GM19467 (cell line): ENCODE results near the gene EIF4A2.

ENCODE experiments used
- ATAC-seq: cut with Tn5 transposase; IDR thresholded peaks from one replicate; pipeline ENCODE4 v1.9.1; 2021; ENCODE audit warnings: mild to moderate bottlenecking, moderate library complexity; ENCODE audit not compliant: unreplicated experiment

EIF4A2 gene

DNA sequence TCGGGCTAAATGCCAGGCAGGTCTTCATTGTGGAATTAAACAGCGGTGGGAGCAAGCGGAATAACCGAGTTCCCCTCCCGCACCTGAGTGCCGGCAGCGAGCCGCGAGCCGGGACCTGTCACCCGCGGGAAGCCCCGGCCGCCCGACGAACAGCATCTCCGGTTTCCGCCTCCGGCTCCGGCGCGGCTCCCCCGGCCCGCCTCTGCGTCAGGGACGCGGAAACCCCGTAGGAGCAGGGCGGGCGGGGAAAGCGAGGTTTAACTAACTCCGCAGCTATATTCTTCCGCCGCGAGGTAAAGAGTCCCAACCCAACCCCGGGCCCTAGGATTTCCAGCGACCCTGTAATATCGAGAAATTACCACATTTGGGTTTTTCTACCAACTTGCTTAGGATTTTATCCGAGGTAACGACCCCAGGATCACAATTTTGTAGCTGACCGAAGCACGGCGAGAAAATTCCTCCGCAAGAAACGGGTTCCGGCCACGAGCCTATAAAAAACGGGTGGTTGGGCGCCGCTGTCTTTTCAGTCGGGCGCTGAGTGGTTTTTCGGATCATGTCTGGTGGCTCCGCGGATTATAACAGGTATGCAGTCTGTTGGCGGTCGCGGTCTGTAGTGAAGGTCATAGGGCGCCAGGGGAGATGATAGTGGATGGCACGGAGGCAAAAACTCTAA is at the start of gene EIF4A2:
Gene EIF4A2 (plus strand): TSS at position 520 of the 673 bp plus-strand sequence. CDS start 34 bp downstream, at position 554.
- ATAC-seq, result peak; percentile 50

DNA sequence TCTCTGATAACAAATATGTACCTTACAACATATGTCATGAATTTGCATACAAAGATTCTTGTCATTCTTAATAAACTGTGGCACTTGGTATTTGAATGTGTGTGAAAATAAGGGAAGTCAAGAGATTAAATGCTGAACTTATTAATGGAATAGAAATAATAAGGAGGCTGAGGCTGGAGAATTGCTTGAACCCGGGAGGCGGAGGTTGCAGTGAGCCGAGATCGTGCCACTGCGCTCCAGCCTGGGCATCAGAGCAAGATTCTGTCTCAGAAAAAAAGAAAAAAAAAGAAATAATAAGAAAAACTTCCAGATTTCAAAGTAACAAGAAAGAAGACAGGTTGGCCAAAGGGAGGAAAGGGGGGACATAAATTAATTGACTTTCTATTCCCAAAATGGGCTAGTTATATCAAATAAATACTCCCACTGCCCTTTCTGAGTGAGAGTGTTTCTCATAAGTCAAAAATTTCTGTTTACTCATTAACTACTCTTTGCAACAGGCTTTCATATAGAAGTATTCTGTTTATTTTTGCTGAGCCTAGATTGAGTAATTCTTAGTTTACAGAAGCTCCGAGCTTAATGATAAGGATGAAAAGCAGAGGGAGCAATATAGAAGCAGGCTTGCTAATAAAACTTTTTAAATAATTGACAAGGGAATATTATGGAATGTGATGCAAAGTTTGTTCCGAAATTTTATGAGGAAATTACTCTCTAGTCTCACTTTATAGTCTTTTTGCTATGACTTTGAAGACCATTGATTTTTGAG is 40.6 kb upstream of the EIF4A2 start:
- ATAC-seq, result no peak

DNA sequence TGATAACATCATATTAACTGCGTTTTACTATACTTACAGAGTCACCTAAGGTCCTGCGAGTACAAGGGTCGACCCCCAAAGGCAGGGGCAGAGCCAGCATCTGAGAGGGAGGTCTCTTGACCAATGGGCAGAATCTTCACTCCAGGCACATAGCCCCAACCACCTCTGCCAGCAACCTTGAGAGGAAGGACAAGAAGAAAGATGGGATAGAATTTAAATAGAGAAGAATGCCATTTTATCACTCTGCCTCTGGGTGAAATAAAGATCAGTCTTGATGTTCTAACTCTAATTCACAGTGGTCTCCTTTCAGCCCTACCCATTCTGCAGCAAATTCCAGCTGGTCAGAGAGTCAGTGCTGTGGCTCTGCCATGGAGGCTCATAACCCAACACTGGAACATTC is 39.7 kb upstream of the EIF4A2 start:
- ATAC-seq, result no peak

DNA sequence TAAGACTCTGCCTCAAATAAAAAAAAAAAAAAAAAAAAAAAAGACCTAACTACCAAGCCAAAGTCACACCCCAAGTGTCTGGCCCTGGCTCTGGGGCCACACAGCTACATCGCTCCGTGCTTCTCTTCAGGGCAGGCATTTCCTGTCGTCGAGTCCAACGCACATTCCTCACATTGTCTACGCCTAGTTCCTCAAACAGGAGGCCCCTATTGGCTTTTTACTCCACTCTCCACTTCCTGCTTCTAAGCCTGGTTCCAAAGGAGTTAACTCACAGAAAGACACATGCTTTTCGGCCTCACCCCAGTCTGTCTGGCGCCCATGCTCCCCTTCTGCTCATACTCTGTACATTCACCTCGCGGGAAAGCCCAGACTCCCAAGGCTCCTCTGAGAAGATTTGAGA is 37.4 kb upstream of the EIF4A2 start:
- ATAC-seq, result no peak

DNA sequence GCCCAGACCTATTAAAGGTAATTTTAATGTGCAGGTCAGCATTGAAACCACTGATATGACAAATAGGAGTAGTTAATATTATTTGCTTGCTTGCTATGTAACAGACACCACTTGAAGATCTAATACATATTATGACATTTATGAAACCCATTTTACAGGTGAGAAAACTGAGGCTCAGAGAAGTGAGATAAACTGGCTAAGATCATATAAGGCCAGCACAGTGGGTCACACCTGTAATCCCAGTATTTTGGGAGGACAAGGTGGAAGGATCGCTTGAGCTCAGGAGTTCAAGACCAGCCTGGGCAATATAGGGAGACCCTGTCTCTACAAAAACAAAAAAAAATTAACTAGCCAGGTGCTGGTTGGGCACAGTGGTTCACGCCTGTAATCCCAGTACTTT is 33.1 kb upstream of the EIF4A2 start:
- ATAC-seq, result no peak

DNA sequence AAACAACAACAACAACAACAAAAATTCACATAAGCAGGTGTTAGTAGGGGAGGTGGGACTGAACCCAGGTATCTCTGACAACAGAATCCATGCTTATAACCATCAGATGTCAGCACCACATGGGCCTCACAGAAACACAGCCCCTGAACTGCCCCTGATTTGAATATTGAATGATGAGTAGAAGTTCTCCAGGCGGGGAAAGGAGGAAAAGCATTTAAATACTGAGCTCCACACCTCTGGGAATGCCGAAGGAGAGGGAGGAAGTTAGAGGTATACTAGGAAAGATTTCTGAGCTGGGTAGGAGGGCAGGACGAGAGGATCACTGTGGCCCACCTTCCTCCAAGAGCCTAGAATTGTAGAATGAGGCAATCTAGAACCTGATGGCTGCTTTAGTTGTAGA is 31.9 kb upstream of the EIF4A2 start:
- no peak for ATAC-seq

DNA sequence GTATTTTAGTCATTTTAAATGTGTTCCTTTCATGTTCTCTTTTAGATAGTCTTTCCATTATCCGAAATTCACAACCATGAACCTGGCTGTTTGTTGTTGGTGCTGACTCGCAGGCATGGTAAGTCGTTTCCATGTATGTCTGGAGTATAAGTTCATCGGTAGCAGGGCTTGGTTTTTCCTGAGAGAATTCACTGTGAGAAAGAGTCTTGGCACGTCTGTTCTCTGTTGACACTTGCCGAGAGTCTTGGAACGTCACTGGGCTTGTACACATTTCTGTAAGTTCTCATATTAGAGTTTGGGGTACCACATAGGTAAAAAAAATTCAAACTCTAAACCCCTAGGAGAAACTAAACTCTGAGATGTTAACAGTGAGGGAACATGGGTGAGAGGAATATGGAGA is 29.4 kb upstream of the EIF4A2 start:
- no peak for ATAC-seq

DNA sequence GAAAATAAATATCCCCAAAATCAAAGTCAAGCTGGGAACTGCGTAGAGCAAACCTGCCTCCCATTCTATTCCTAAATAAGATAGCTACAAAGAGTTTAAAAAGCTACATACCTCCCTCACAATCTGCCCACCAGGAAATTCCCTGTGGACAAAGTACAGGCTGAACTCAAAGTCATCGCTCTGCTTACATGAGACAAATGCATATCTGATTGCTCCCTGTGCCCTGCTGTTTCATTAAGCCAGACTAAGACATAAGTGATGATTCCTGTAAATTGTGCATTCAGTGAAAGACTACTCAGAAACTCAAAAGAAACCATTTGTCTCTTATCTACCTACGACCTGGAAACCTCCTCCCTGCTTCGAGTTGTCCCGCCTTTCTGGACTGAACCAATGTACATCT is 28.5 kb upstream of the EIF4A2 start:
- no peak for ATAC-seq

DNA sequence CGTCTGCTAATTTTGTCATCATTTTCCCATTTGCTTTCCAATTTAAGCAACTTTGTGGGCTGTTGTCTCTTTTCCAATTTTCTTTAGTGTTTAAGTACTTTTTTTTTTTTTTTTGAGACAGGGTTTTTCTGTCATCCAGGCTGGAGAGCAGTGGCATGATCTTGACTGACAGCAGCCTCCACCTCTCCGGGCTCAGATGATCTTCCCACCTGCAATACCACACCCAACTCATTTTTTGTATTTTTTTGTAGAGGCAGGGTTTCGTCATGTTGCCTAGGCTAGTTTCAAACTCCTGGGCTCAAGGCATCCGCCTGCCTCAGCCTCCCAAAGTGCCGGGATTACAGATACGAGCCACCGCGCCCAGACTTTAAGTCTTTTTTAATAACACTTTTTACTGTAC is 26.2 kb upstream of the EIF4A2 start:
- ATAC-seq, result no peak

DNA sequence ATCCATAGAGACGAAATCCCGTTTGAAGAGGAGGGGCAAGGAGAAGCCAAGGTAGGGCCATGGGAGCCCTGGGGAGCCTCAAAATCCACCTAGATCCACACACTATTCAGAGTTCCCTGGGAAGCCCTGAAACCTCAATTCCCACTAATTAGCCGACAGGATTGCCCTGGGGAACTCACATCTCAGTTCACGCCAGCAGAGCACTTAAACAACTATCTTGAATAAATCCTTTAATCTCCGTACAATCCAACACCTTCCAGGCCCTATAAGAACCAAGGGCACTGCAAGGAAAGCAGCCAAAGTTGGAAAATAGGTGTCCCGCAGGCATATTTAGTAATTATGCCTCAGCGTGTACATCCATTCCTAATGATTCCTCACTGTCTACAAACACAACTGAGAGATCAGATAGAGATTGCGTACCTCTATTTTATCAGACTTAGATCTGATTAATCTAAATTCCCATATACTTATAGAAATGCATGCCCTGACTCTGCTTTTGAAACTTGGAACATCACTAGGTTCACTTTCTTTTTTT is 25.6 kb upstream of the EIF4A2 start:
- ATAC-seq, result no peak

DNA sequence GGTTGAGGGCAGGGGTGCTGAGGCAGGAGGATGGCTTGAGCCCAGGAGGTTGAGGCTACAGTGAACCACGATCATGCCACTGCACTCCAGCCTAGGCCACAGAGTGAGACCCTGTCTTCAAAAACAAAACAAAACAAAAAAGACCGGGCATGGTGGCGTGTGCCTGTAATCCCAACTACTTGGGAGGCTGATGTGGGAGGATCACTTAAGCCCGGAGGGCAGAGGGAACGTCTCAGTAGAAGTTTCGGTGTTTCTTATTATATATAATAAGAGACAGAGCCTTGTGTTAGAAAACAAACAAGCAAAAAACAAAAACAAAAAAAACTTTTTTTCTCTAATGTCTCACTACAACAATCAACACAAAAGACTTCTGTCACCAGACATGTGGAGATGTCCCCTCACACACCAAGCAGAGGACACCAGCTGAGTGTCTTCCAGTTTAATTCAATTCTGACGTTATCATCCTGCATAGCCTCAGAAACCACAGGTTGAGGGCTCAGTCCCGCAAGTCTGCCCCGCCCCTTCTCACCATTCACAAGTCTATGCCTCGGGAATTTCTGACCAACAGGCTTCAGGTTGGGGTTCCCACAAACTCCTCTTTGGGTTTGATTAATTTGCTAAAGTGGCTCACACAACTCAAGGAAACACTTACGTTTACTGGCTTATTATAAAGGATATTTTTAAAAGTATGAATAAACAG is 24.0 kb upstream of the EIF4A2 start:
- ATAC-seq, result no peak

DNA sequence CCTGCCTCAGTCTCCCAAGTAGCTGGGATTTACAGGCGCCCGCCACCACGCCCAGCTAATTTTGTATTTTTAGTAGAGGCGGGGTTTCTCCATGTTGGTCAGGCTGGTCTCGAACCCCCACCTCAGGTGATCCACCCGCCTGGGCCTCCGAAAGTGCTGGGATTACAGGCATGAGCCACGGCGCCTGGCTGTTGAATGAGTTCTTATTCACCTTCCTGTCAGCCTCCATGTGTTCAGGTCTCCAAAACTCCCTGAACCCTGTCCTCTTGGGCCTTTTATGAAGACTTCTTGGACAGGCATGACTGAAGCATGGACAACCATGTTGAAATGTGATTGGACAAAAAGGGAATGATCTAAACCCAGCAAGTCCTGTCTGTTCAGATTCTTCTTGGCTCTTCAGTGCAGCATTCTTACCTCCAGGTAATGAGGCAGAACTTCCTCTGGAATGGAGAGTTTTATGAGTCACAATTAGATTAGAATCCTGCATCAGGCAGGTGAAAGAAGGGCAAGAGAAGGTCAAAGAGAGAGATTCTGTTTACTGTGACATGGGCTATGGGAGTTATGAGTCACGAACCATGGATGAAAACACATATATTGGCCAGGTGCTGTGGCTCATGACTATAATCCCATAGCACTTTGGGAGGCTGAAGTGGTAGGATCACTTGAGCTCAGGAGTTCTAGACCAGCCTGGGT is 23.1 kb upstream of the EIF4A2 start:
- ATAC-seq, result no peak

DNA sequence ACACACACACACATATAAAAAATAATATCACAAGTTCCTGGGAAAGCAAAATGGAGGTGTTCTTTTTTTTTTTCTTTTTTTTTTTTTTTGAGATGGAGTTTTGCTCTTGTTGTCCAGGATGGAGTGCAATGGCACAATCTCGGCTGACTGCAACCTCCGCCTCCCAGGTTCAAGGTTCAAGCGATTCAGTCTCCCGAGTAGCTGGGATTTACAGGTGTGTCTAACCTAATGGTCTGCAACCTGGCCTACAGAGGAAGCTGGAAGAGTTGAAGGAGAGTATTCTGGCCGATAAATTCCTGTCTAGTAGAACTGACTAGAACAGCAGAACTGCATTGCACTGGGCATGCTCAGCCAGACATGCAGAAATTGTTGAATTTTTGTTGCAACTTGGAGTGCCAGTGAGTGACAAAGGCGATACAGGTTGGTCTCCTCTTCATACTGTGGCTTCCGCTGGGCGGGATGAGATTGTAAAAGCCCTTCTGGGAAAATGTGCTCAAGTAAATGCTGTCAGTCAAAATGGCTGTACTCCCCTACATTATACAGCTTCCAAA is 22.4 kb upstream of the EIF4A2 start:
- no peak for ATAC-seq

DNA sequence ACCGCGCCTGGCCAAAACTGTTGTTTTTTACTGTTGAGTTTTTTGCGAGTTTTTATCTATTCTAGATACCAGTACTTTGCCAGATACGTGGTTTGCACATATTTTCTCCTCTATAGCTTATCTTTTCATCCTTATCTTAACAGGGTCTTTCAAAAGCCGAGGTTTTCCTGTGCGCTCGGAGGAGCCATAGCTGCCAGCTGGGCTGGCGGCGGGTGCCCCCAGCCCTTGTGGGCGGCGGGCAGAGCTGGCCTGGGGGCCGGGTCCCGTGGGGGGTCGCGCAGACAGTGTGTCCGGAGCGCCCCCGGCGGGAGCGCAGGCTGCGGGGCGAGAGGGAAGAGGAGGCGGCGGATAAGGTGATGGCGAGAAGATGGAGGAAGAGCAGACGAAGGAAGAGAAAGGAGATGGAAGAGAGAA is 11.1 kb upstream of the EIF4A2 start:
- ATAC-seq, result peak; percentile 19

DNA sequence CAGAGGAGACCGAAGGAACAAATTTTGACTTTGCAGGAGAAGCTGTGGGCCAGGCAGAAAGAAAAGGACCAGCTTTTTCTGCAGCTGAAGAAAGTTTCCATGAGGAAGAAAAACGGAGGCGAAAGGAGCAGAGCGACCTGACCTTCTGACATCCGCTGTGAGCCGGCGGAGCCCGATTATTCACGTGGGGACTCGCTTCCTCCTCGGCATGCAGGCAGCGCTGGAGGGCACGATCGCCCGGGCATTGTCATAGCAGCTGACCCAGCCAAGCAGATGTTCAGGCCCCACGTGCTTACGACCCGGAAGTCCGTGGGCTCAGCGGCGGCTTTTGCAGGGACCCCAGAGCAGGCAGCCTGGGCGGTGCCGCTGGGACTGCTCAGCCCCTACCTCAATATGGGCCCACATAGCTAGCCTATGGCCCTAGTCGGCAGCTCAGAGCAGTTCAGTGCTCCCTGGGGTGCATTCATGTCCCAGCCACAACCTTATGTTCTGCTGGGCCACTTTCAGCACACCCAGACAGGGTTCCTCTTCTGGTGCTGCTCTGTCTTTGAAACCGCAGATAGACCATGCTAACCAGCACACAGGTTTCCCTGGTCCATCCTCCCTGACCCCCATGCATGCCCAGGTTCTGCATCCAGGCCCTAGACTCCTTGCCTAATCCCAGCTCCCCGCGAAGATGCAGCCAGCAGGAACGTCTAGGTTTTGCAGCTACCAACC is 10.5 kb upstream of the EIF4A2 start:
- ATAC-seq, result peak; percentile 92

DNA sequence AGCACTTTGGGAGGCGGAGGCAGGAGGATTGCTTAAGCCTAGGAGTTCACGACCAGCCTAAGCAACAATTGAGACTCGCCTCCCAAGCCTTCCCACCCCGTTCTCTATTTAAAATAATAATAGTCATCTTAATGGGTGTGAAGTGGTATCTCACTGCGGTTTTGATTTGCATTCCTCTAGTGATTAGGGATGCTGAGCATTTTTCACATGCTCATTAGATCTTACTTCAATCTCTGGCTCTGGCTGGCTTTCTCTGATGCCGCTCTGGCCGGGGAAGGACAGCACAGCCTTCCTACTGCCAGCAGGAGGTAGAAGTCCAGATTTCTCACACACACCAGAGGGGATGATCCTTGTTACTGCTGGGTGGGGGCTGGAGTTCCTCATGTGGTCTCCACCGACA is 7.4 kb upstream of the EIF4A2 start:
- ATAC-seq, result no peak

DNA sequence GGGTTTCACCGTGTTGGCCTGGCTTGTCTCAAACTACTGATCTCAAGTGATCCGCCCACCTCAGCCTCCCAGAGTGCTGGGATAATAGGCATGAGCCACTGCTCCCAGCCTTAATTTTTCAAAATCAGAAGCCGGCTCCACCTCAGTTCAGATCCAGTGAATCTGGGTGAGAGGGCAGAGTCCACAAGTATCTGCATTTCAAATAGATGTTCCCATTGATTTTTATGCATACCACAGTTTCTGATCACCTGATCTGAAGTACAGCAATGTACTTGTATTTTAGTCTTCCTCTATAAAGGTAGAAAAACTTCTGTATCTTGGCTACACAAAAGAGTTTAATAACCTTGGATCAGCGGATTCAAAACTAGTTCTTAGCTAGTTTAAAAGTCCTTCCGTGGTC is 4.2 kb upstream of the EIF4A2 start:
- no peak for ATAC-seq

DNA sequence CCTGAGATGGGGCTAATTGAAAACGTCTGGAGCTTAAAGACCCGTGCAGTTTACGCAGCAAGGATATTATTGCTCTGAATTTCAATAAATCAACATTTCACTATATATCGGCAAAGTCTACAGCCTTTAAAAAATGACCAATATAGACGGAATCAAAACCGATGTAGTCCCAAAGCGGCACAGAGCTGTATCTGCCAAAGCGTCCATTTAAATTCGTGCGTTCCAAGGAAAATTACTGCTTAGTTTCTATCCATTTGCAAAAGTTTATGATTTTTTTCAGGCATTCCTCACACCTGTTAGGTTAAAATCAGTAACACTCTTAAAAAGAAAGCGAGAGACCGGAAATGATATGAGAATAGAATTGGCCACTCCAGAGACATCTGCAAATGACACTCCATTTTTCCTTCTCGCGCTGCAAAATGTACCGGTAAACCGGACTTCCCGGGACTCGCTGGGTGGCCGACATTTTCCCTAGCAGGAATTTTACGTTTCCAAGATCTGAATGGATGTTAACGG is 777 bp upstream of the EIF4A2 start:
- ATAC-seq, result peak; percentile 27

DNA sequence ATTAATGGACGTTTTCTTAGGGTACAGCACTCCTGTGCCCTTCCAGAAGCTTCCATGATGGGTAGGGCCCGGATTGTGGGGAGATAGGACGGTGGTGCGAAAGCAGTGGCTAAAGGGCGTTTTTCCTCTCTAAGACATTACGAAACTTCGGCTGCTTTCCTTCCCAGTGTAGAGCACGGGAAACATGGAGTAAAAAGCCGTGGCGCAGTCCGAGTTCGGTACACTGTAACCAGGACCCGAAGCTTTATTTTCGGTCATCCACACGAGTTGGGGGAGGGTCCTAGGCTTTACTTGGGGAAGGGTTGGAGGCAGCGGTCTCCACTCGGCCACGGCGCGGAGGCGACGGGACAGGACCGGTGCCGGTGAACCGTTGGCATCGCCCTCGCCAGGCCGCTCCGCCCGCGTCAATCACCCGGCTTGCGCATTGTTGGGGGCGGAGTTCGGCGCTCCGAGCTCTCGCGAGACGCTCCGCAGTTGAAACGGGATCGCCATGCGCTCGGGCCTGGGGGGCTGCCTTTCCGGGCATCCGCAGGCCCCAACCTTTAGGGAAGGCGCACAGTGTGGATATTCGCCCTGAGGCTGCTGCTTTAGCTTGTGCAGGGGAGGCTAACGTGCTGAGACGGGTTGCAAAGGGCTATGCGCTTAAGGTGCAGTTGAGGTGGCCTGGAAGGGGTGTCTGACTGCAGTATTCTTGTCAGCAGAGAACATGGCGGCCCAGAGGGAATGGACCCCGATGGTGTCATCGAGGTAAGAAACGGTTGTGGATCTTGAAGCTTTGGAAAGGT is 546 bp downstream of the EIF4A2 start:
- ATAC-seq, result peak; percentile 46
